Hepatocyte (in vitro differentiated cells): ENCODE results near the gene PLXNB2.

ENCODE experiments used
- EZH2 ChIP-seq: fragments of 200-600 bp; sonication (generic); IDR thresholded peaks from 2 replicates; pipeline ENCODE4 v1.6.1; 2016; ENCODE audit warnings: antibody characterized with exemption, mild to moderate bottlenecking, borderline replicate concordance
- TF ChIP-seq, protein P1 (sequence below): fragments of 200-600 bp; sonication (generic); IDR thresholded peaks from 2 replicates; pipeline ENCODE4 v1.5.1; 2016; ENCODE audit warnings: antibody characterized with exemption, mild to moderate bottlenecking; ENCODE audit not compliant: poor library complexity

- TF ChIP-seq, protein P1, sequence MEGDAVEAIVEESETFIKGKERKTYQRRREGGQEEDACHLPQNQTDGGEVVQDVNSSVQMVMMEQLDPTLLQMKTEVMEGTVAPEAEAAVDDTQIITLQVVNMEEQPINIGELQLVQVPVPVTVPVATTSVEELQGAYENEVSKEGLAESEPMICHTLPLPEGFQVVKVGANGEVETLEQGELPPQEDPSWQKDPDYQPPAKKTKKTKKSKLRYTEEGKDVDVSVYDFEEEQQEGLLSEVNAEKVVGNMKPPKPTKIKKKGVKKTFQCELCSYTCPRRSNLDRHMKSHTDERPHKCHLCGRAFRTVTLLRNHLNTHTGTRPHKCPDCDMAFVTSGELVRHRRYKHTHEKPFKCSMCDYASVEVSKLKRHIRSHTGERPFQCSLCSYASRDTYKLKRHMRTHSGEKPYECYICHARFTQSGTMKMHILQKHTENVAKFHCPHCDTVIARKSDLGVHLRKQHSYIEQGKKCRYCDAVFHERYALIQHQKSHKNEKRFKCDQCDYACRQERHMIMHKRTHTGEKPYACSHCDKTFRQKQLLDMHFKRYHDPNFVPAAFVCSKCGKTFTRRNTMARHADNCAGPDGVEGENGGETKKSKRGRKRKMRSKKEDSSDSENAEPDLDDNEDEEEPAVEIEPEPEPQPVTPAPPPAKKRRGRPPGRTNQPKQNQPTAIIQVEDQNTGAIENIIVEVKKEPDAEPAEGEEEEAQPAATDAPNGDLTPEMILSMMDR = no peak
- TF ChIP-seq EZH2 = no peak
Observed at GRCh38 chr22:50318698-50319411, 11.4 kb upstream of the PLXNB2 start.
